Upper lobe of left lung (tissue), 6 donors: ENCODE data around the gene KMT2A. TPM values are rescaled to one million over a fixed set of nuclear protein-coding genes. Genes with fewer than 3 reads are reported as not detected.

Source experiments
- ATAC-seq, 2 donors: fragments of 200-7000 bp; cut with Tn5 transposase; one replicate each; pipeline ENCODE4 v1.9.1; 2022; ENCODE audit warnings: mild to moderate bottlenecking in 2 of 2, moderate library complexity in 2 of 2; ENCODE audit not compliant: low FRiP score in 2 of 2
- DNase-seq, 2 donors: peaks; one replicate each; pipeline ENCODE4 v3.0.0-alpha.2; 2019 to 2020
- H3K27ac ChIP-seq, 4 donors: fragments of 200-600 bp; sonication (generic); one replicate each; pipeline ENCODE4 v1.5.1; 2016 to 2019
- H3K27me3 ChIP-seq, 4 donors: fragments of 200-600 bp; sonication (generic); one replicate each; pipeline ENCODE4 v1.5.1; 2017 to 2019
- H3K36me3 ChIP-seq, 4 donors: fragments of 200-600 bp; sonication (generic); one replicate each; pipeline ENCODE4 v1.5.1; 2016 to 2019
- H3K4me1 ChIP-seq, 4 donors: fragments of 200-600 bp; sonication (generic); one replicate each; pipeline ENCODE4 v1.5.1; 2018 to 2019
- H3K4me3 ChIP-seq, 4 donors: fragments of 200-600 bp; sonication (generic); one replicate each; pipeline ENCODE4 v1.5.1; 2017 to 2019; ENCODE audit warnings: mild to moderate bottlenecking in 2 of 4, moderate library complexity in 1 of 4
- H3K9me3 ChIP-seq, 4 donors: fragments of 200-600 bp; sonication (generic); one replicate each; pipeline ENCODE4 v1.5.1; 2018 to 2019
- EP300 ChIP-seq, 4 donors: sonication (generic); formaldehyde crosslinking; IDR thresholded peaks; one replicate each; pipeline ENCODE4 v1.5.1; 2017; ENCODE audit warnings: antibody characterized with exemption in 4 of 4, control low read depth in 2 of 4
- POLR2A ChIP-seq, 4 donors: fragments of 450-650 bp; IDR thresholded peaks; one replicate each; pipeline ENCODE4 v1.5.1; 2016 to 2017; ENCODE audit warnings: antibody characterized with exemption in 4 of 4, mild to moderate bottlenecking in 2 of 4
- POLR2AphosphoS5 ChIP-seq, 2 donors: sonication (generic); formaldehyde crosslinking; IDR thresholded peaks; one replicate each; pipeline ENCODE4 v1.5.1; 2017; ENCODE audit warnings: antibody characterized with exemption in 2 of 2
- WGBS, 2 donors: methylation state at CpG; one replicate each; pipeline ENCODE4 v1.1.5; 2017 to 2018; 5-methylcytosine and 5-hydroxymethylcytosine counted together
- total RNA-seq, 6 donors: library from RNA; depleted of rRNA in 4 of 6; stranded (reverse); fragments of >200 nt in 4 of 6; gene quantifications; one replicate each; pipeline versions ENCODE4 v1.1.0 to v1.2.1, GENCODE V29; 2016 to 2021
- TF ChIP-seq, protein P1 (sequence below), 6 experiments: fragments of 450-650 bp in 4 of 6; fragments of 200-600 bp in 2 of 6; sonication (generic) in 2 of 6; IDR thresholded peaks; one replicate each; pipeline ENCODE4 v1.5.1; 2016 to 2019; ENCODE audit warnings: antibody characterized with exemption in 6 of 6
- donor health status: DM: no; HTN: no; CAD: no; lungs with moderate emphysema.
- donor health status: DM: no; HTN: yes; CAD: no; lungs with severe emphysema.

The KMT2A gene
- total RNA-seq, 6 donors from 2014 or later = 42.0 to 97.1 (median 58.4) TPM

- DNase-seq (no peak), ATAC-seq (no peak)
- H3K27me3 ChIP-seq = no peaks in the 10 kb centered on the region
- peaks cover under 1 to 4% (median 3%) of the 10 kb centered on the region in 4 donors for H3K4me1 ChIP-seq
- no peaks in the 10 kb centered on the region for H3K9me3 ChIP-seq
- TF ChIP-seq EP300 (IDR thresholded peaks at IDR 0.05) (no peak), POLR2AphosphoS5 (IDR thresholded peaks at IDR 0.05) (no peak), POLR2A (IDR thresholded peaks at IDR 0.05) (no peak)
- TF ChIP-seq, protein P1, sequence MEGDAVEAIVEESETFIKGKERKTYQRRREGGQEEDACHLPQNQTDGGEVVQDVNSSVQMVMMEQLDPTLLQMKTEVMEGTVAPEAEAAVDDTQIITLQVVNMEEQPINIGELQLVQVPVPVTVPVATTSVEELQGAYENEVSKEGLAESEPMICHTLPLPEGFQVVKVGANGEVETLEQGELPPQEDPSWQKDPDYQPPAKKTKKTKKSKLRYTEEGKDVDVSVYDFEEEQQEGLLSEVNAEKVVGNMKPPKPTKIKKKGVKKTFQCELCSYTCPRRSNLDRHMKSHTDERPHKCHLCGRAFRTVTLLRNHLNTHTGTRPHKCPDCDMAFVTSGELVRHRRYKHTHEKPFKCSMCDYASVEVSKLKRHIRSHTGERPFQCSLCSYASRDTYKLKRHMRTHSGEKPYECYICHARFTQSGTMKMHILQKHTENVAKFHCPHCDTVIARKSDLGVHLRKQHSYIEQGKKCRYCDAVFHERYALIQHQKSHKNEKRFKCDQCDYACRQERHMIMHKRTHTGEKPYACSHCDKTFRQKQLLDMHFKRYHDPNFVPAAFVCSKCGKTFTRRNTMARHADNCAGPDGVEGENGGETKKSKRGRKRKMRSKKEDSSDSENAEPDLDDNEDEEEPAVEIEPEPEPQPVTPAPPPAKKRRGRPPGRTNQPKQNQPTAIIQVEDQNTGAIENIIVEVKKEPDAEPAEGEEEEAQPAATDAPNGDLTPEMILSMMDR (IDR thresholded peaks at IDR 0.05) = no peak
- no peak overlapping the region for H3K4me3 ChIP-seq
- 92 to 98% methylated on average over 5 of the region's 5 CpGs for WGBS, 2 donors
- H3K36me3 ChIP-seq = peaks cover 0 to 14% (median 0%) of the 10 kb centered on the region in 4 donors
- no peak overlapping the region for H3K27ac ChIP-seq
Measured at GRCh38 chr11:118536726-118537125, 100.4 kb downstream of the KMT2A start.

DNA sequence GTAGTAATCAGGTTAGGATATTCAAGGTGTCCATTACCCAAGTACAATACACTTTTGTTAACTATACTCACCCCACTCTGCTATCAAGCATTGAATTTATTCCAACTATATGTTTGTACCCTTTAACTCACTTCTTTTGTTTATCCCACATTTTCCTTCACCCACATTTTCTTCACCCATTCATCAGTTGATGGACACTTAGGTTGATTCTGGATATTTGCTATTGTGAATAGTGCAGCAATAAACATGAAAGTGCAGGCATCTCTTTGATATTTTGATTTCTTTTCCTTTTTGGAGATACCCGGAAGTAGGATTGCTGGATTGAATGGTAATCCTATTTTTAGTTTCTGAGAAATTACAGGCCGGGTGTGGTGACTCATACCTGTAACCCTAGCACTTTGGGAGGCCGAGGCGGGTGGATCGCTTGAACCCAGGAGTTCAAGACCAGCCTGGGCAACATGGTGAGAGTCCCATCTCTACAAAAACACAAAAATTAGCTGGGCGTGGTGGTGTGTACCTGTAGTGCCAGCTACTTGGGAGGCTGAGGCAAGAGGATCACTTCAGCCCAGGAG lies 101.2 kb downstream of the KMT2A start:
- WGBS, 2 donors = 85 to 91% methylated on average over 6 of the region's 6 CpGs
- no peaks in the 10 kb centered on the region for H3K9me3 ChIP-seq
- DNase-seq (no peak), ATAC-seq (no peak)
- H3K27ac ChIP-seq = no peak overlapping the region
- no peaks in the 10 kb centered on the region for H3K27me3 ChIP-seq
- TF ChIP-seq, protein P1 (IDR thresholded peaks at IDR 0.05) = no peak
- no peaks in the 10 kb centered on the region for H3K4me1 ChIP-seq
- H3K36me3 ChIP-seq = peaks cover 0 to 20% (median 0%) of the 10 kb centered on the region in 4 donors
- H3K4me3 ChIP-seq = no peak overlapping the region

DNA sequence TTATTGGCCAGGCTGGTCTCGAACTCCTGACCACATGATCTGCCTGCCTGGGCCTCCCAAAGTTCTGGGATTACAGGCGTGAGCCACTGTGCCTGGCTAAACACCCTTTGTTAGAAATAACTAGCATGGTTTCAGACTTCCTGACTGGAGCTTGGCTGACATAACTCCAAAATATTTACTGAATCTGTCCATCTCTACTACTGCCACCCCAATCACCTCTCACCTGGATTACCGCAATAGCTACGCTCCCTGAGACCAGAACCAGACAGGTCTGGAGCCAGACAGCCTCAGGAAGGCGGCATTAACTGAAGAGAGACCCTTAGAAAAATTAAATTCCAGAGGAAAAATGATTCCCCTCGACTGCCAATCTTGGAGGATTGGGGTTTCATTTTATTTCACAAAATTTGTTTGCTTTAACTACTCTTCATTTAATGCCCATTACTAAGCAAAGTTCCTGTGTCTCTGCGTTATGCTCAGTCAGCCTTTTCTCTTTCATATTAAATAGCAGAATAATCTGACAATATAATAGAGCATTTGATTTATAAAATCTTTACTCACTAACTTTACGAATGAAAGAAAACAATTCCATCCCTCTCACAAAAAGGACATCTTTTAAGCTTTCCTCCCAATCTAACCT lies 107.8 kb downstream of the KMT2A start:
- WGBS, 2 donors = 86 to 92% methylated on average over 8 of the region's 8 CpGs
- no peak for TF ChIP-seq POLR2AphosphoS5 (IDR thresholded peaks at IDR 0.05)
- no peak for TF ChIP-seq POLR2A (IDR thresholded peaks at IDR 0.05)
- TF ChIP-seq EP300 (IDR thresholded peaks at IDR 0.05) = no peak
- TF ChIP-seq, protein P1 (IDR thresholded peaks at IDR 0.05) = no peak
- no peak for ATAC-seq
- Histone ChIP-seq H3K4me3 (no peak overlapping the region), H3K36me3 (peaks cover 0 to 38% (median 14%) of the 10 kb centered on the region in 4 donors), H3K9me3 (no peaks in the 10 kb centered on the region), H3K27me3 (no peaks in the 10 kb centered on the region), H3K4me1 (no peaks in the 10 kb centered on the region), H3K27ac (no peak overlapping the region)
- DNase-seq = no peak

- Histone ChIP-seq H3K27ac (no peak overlapping the region), H3K27me3 (no peaks in the 10 kb centered on the region), H3K4me3 (no peak overlapping the region), H3K36me3 (peaks cover 0 to 39% (median 14%) of the 10 kb centered on the region in 4 donors), H3K4me1 (no peaks in the 10 kb centered on the region), H3K9me3 (no peaks in the 10 kb centered on the region)
- DNase-seq (no peak), ATAC-seq (no peak)
- 85 to 92% methylated on average over 3 of the region's 3 CpGs for WGBS, 2 donors
- TF ChIP-seq, protein P1 (IDR thresholded peaks at IDR 0.05) = no peak
- TF ChIP-seq POLR2AphosphoS5 (IDR thresholded peaks at IDR 0.05) = no peak
- TF ChIP-seq POLR2A (IDR thresholded peaks at IDR 0.05) = no peak
- no peak for TF ChIP-seq EP300 (IDR thresholded peaks at IDR 0.05)
Measured at GRCh38 chr11:118544647-118545010, 108.3 kb downstream of the KMT2A start.

DNA sequence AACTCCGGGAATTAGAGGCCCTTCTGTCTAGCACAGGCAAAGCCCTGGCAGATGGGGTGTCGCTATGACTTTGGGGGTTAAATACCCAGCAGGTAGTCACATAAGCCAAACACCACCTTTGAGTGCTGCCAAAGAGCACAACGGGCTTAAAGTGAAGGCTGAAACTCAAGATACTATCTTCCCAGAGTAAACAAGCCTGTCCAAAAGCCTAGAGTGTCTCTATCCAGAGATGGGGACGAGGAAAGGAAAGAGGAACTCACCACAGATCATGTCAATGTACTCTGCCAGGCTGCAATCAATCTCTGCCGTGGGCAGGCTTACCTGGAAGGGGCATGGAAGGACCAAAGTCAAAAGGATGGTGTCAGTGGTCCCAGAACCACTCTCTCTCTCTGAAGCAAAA lies 109.2 kb downstream of the KMT2A start:
- 72 to 93% methylated on average over 5 of the region's 5 CpGs for WGBS, 2 donors
- H3K9me3 ChIP-seq = no peaks in the 10 kb centered on the region
- peaks cover 0 to 46% (median 14%) of the 10 kb centered on the region in 4 donors for H3K36me3 ChIP-seq

More for the DNA sequence above, 109.2 kb downstream of the KMT2A start:
- no peak overlapping the region for H3K27ac ChIP-seq
- TF ChIP-seq POLR2AphosphoS5 (IDR thresholded peaks at IDR 0.05) (no peak), POLR2A (IDR thresholded peaks at IDR 0.05) (no peak), EP300 (IDR thresholded peaks at IDR 0.05) (no peak)
- TF ChIP-seq, protein P1 (IDR thresholded peaks at IDR 0.05) = no peak
- H3K4me1 ChIP-seq = no peaks in the 10 kb centered on the region
- no peak for DNase-seq
- H3K4me3 ChIP-seq = no peak overlapping the region
- no peak for ATAC-seq
- no peaks in the 10 kb centered on the region for H3K27me3 ChIP-seq
